K562 treated with DMSO at 1 percent for 12 hours (cell line): ENCODE results near the gene RBBP7. TPM values are rescaled to one million over a fixed set of nuclear protein-coding genes. Genes with fewer than 3 reads are reported as not detected.

ENCODE experiments used
- total RNA-seq: library from RNA; unstranded; fragments of 300-600 nt; gene quantifications from 2 replicates; pipeline ENCODE4 v1.2.3, GENCODE V29; 2022; ENCODE audit not compliant: insufficient read depth

Gene RBBP7
- 64.3 and 120 TPM in 2 replicates for total RNA-seq

GRCh38 chrX:16870095-16870861 lies at the start of gene RBBP7:
RBBP7 (minus strand) TSS chrX:16870362; CDS start chrX:16870053, 309 bp downstream.

Other genes with a start within 250 kb of the RBBP7 start
- not detected in 2 replicates for gene S100G, start 220.2 kb downstream of the RBBP7 start, total RNA-seq
- gene CTPS2, start 157.7 kb downstream of the RBBP7 start, total RNA-seq: 5.6 and 14.7 TPM in 2 replicates
- gene SYAP1, start 150.8 kb downstream of the RBBP7 start, total RNA-seq: 11.9 and 22.1 TPM in 2 replicates
- gene TXLNG, start 83.9 kb downstream of the RBBP7 start, total RNA-seq: 6.6 and 16.4 TPM in 2 replicates
- gene REPS2, start 76.3 kb upstream of the RBBP7 start, total RNA-seq: not detected in 2 replicates